Measurements from ENCODE around the gene OR7C2.

GRCh38 chr19:14974488-14974887, 33.2 kb downstream of the OR7C2 start:
- TF ChIP-seq CTCF (IDR thresholded peaks at IDR 0.05) (no peak), ZFX (IDR thresholded peaks at IDR 0.05; ENCODE audit: borderline replicate concordance) (no peak)
